OCI-LY1 (cell line): ENCODE measurements around the gene USP24.

Experiments
- H2AFZ ChIP-seq: fragments of 200-600 bp; sonication (generic), shearing (Covaris generic); 2 replicates; pipeline ENCODE4 v1.6.0; 2014; ENCODE audit warnings: antibody characterized with exemption, mild to moderate bottlenecking, low read length
- H3F3A ChIP-seq: fragments of 200-600 bp; sonication (generic), shearing (Covaris generic); 2 replicates; pipeline ENCODE4 v1.6.0; 2014; ENCODE audit warnings: mild to moderate bottlenecking, antibody characterized with exemption, low read length, moderate library complexity; ENCODE audit not compliant: insufficient read depth
- H3K27ac ChIP-seq: fragments of 200-600 bp; sonication (generic); 2 replicates; pipeline ENCODE4 v1.5.1; 2014; ENCODE audit warnings: low read length, mixed run types, mild to moderate bottlenecking, low read depth; ENCODE audit not compliant: poor library complexity, severe bottlenecking
- H3K27me3 ChIP-seq: fragments of 200-600 bp; sonication (generic); 2 replicates; pipeline ENCODE4 v1.6.0; 2014; ENCODE audit warnings: antibody characterized with exemption, mild to moderate bottlenecking, low read length, moderate library complexity; ENCODE audit not compliant: insufficient read depth
- H3K36me3 ChIP-seq: fragments of 200-600 bp; sonication (generic); 2 replicates; pipeline ENCODE4 v1.6.1; 2014; ENCODE audit warnings: mild to moderate bottlenecking, antibody characterized with exemption, low read length, moderate library complexity, mixed read lengths; ENCODE audit not compliant: insufficient read depth
- H3K4me1 ChIP-seq: fragments of 200-600 bp; sonication (generic); 2 replicates; pipeline ENCODE4 v1.5.1; 2014; ENCODE audit warnings: mild to moderate bottlenecking, low read length, moderate library complexity; ENCODE audit not compliant: insufficient read depth, severe bottlenecking
- H3K4me2 ChIP-seq: fragments of 200-600 bp; sonication (generic), shearing (Covaris generic); 2 replicates; pipeline ENCODE4 v1.6.1; 2014; ENCODE audit warnings: low read length
- H3K4me3 ChIP-seq: fragments of 200-600 bp; sonication (generic); 2 replicates; pipeline ENCODE4 v1.5.1; 2014; ENCODE audit warnings: low read length, low read depth, mild to moderate bottlenecking, mixed read lengths; ENCODE audit not compliant: poor library complexity, severe bottlenecking
- H3K79me2 ChIP-seq: fragments of 200-600 bp; shearing (Covaris generic); 2 replicates; pipeline ENCODE4 v1.6.1; 2016; ENCODE audit warnings: mixed run types, low read length, mixed read lengths; ENCODE audit not compliant: insufficient read depth
- H3K9ac ChIP-seq: fragments of 200-600 bp; sonication (generic), shearing (Covaris generic); 2 replicates; pipeline ENCODE4 v1.6.1; 2014; ENCODE audit warnings: mild to moderate bottlenecking, low read length, mixed read lengths
- H3K9me2 ChIP-seq: fragments of 200-600 bp; sonication (generic), shearing (Covaris generic); 2 replicates; pipeline ENCODE4 v1.6.1; 2014; ENCODE audit warnings: low read depth, mild to moderate bottlenecking, low read length, mixed read lengths
- H3K9me3 ChIP-seq: fragments of 200-600 bp; shearing (Covaris generic); 2 replicates; pipeline ENCODE4 v1.6.1; 2014; ENCODE audit warnings: low read length, mixed read lengths
- H4K20me1 ChIP-seq: fragments of 200-600 bp; sonication (generic), shearing (Covaris generic); 2 replicates; pipeline ENCODE4 v1.6.0; 2016; ENCODE audit warnings: mild to moderate bottlenecking, low read length; ENCODE audit not compliant: insufficient read depth
- EZH2 ChIP-seq: fragments of 200-600 bp; sonication (generic), shearing (Covaris generic); IDR thresholded peaks from 2 replicates; pipeline ENCODE4 v1.8.0; 2017; ENCODE audit warnings: borderline replicate concordance, mixed run types, mild to moderate bottlenecking, antibody characterized with exemption, low read length, moderate library complexity, mixed read lengths
- TF ChIP-seq, protein P1 (sequence below): fragments of 200-600 bp; sonication (generic), shearing (Covaris generic); IDR thresholded peaks from 2 replicates; pipeline ENCODE4 v1.5.1; 2017; ENCODE audit warnings: mild to moderate bottlenecking, antibody characterized with exemption, low read length, moderate library complexity, mixed read lengths

USP24 gene

GRCh38 chr1:55103891-55104290, 111.3 kb downstream of the USP24 start:
- Histone ChIP-seq H2AFZ (no peak overlapping the region), H3K27me3 (no peaks in the 10 kb centered on the region), H4K20me1 (no peaks in the 10 kb centered on the region), H3K79me2 (no peaks in the 10 kb centered on the region), H3K4me1 (no peaks in the 10 kb centered on the region), H3K9me2 (no peaks in the 10 kb centered on the region), H3K36me3 (peaks cover 79% of the 10 kb centered on the region), H3K9ac (no peak overlapping the region), H3K9me3 (no peaks in the 10 kb centered on the region), H3K27ac (no peak overlapping the region), H3K4me2 (no peak overlapping the region), H3K4me3 (no peak overlapping the region), H3F3A (no peaks in the 10 kb centered on the region)
- no peak for TF ChIP-seq EZH2
- TF ChIP-seq, protein P1, sequence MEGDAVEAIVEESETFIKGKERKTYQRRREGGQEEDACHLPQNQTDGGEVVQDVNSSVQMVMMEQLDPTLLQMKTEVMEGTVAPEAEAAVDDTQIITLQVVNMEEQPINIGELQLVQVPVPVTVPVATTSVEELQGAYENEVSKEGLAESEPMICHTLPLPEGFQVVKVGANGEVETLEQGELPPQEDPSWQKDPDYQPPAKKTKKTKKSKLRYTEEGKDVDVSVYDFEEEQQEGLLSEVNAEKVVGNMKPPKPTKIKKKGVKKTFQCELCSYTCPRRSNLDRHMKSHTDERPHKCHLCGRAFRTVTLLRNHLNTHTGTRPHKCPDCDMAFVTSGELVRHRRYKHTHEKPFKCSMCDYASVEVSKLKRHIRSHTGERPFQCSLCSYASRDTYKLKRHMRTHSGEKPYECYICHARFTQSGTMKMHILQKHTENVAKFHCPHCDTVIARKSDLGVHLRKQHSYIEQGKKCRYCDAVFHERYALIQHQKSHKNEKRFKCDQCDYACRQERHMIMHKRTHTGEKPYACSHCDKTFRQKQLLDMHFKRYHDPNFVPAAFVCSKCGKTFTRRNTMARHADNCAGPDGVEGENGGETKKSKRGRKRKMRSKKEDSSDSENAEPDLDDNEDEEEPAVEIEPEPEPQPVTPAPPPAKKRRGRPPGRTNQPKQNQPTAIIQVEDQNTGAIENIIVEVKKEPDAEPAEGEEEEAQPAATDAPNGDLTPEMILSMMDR, result no peak

GRCh38 chr1:55095095-55095494, 120.1 kb downstream of the USP24 start:
- H3K79me2 ChIP-seq, result no peaks in the 10 kb centered on the region
- H3K4me3 ChIP-seq, result no peak overlapping the region
- no peaks in the 10 kb centered on the region for H3K9me3 ChIP-seq
- H2AFZ ChIP-seq, result no peak overlapping the region
- peaks cover 86% of the 10 kb centered on the region for H3K36me3 ChIP-seq
- no peak overlapping the region for H3K27ac ChIP-seq
- no peaks in the 10 kb centered on the region for H4K20me1 ChIP-seq
- H3F3A ChIP-seq, result no peaks in the 10 kb centered on the region
- no peak for TF ChIP-seq EZH2
- TF ChIP-seq, protein P1, result no peak
- no peak overlapping the region for H3K9ac ChIP-seq
- H3K4me1 ChIP-seq, result no peaks in the 10 kb centered on the region
- no peaks in the 10 kb centered on the region for H3K9me2 ChIP-seq
- no peaks in the 10 kb centered on the region for H3K27me3 ChIP-seq
- no peak overlapping the region for H3K4me2 ChIP-seq

GRCh38 chr1:55092475-55092874, 122.7 kb downstream of the USP24 start:
- Histone ChIP-seq H3K4me2 (no peak overlapping the region), H3K9me3 (no peaks in the 10 kb centered on the region), H3K4me3 (no peak overlapping the region), H4K20me1 (no peaks in the 10 kb centered on the region), H3K79me2 (no peaks in the 10 kb centered on the region), H3K27ac (no peak overlapping the region), H3K36me3 (peaks cover 89% of the 10 kb centered on the region), H3K9me2 (no peaks in the 10 kb centered on the region), H3K4me1 (no peaks in the 10 kb centered on the region), H3K9ac (no peak overlapping the region), H3F3A (no peaks in the 10 kb centered on the region), H2AFZ (no peak overlapping the region), H3K27me3 (no peaks in the 10 kb centered on the region)
- TF ChIP-seq, protein P1, result no peak
- no peak for TF ChIP-seq EZH2
